CD4-positive, CD25-positive, alpha-beta regulatory T cell (primary cell): Measurements from ENCODE around the gene KLRF1. TPM values are rescaled to one million over a fixed set of nuclear protein-coding genes. Genes with fewer than 3 reads are reported as not detected.
A peak's percentile ranks its signal among the peaks of the same experiment; 100 is the strongest.

ENCODE experiments used
- ATAC-seq, 2 donors: fragments of 150-1000 bp; cut with Tn5 transposase; one replicate each; pipeline ENCODE4 v1.10.0; 2021; ENCODE audit warnings: low read depth in 2 of 2, moderate number of reproducible peaks in 2 of 2, moderate library complexity in 1 of 2
- DNase-seq, 3 donors: peaks; one replicate each; pipeline versions ENCODE4 v3.0.0 to v3.0.0-alpha.2; 2012 to 2022; ENCODE audit warnings: mixed read lengths in 1 of 3
- H3K27ac ChIP-seq: one replicate; pipeline ENCODE4 v1.7.0; 2013; ENCODE audit warnings: mild to moderate bottlenecking, low read length; ENCODE audit not compliant: insufficient read depth, poor library complexity, severe bottlenecking
- H3K27me3 ChIP-seq: one replicate; pipeline ENCODE4 v1.7.0; 2013; ENCODE audit warnings: low read length; ENCODE audit not compliant: control insufficient read depth, insufficient read depth
- H3K36me3 ChIP-seq: one replicate; pipeline ENCODE4 v1.7.0; 2013; ENCODE audit warnings: mild to moderate bottlenecking, low read length, moderate library complexity; ENCODE audit not compliant: control insufficient read depth, insufficient read depth
- H3K4me1 ChIP-seq: 2 replicates; pipeline ENCODE4 v1.7.0; 2013; ENCODE audit warnings: mild to moderate bottlenecking, low read length; ENCODE audit not compliant: insufficient read depth, control insufficient read depth, poor library complexity, severe bottlenecking
- H3K4me3 ChIP-seq: one replicate; pipeline ENCODE4 v1.7.0; 2013; ENCODE audit warnings: low read depth, mild to moderate bottlenecking, low read length, moderate library complexity
- H3K9me3 ChIP-seq, 2 experiments: 1 replicate in 1 of 2; 2 replicates in 1 of 2; pipeline ENCODE4 v1.7.0; 2013; ENCODE audit warnings: low read length in 2 of 2, mild to moderate bottlenecking in 1 of 2, moderate library complexity in 1 of 2; ENCODE audit not compliant: control insufficient read depth in 2 of 2
- H3K27ac Mint-ChIP-seq, 3 donors: one replicate each; pipeline ENCODE4 v1.8.0; 2020 to 2022; ENCODE audit warnings: mild to moderate bottlenecking in 3 of 3, mixed read lengths in 3 of 3, moderate library complexity in 2 of 3
- H3K27me3 Mint-ChIP-seq: one replicate; pipeline ENCODE4 v1.8.0; 2022; ENCODE audit warnings: mild to moderate bottlenecking, mixed read lengths
- H3K36me3 Mint-ChIP-seq: one replicate; pipeline ENCODE4 v1.8.0; 2020; ENCODE audit warnings: mixed read lengths
- H3K4me1 Mint-ChIP-seq, 4 donors: one replicate each; pipeline ENCODE4 v1.8.0; 2020 to 2022; ENCODE audit warnings: mixed read lengths in 4 of 4, mild to moderate bottlenecking in 1 of 4
- H3K4me3 Mint-ChIP-seq, 4 donors: one replicate each; pipeline ENCODE4 v1.8.0; 2020 to 2022; ENCODE audit warnings: mild to moderate bottlenecking in 4 of 4, mixed read lengths in 4 of 4, moderate library complexity in 3 of 4
- H3K9me3 Mint-ChIP-seq, 7 donors: one replicate each; pipeline ENCODE4 v1.8.0; 2020 to 2022; ENCODE audit warnings: mixed read lengths in 7 of 7, mild to moderate bottlenecking in 3 of 7, moderate library complexity in 2 of 7
- polyA plus RNA-seq, 4 donors: library from polyadenylated mRNA; unstranded; fragments of 300-500 nt; fragmentation: Illumina TruSeq; gene quantifications; one replicate each; pipeline ENCODE4 v1.2.3, GENCODE V29; 2021
- total RNA-seq: library from RNA; stranded (reverse); gene quantifications from one replicate; pipeline ENCODE4 v1.2.3, GENCODE V29; 2022

Gene KLRF1
- total and polyA plus RNA-seq, 5 donors from 2014 or later = 0.49 to 0.78 (median 0.71) TPM; not detected in 1

GRCh38 chr12:9848899-9849298 is 21.6 kb downstream of the KLRF1 start:
- Histone ChIP-seq H3K27me3 (peaks cover 1% of the 10 kb centered on the region), H3K4me3 (no peak overlapping the region), H3K36me3 (peaks cover 17% of the 10 kb centered on the region), H3K9me3 (peaks cover 0 to 5% of the 10 kb centered on the region in 2 experiments), H3K4me1 (no peaks in the 10 kb centered on the region), H3K27ac (no peak overlapping the region)
- H3K27ac Mint-ChIP-seq = no peak overlapping the region
- H3K9me3 Mint-ChIP-seq = peaks cover 0 to 30% (median 15%) of the 10 kb centered on the region in 7 donors
- no peak for ATAC-seq
- peaks cover 31% of the 10 kb centered on the region for H3K36me3 Mint-ChIP-seq
- DNase-seq = no peak
- peaks cover 14% of the 10 kb centered on the region for H3K27me3 Mint-ChIP-seq
- H3K4me3 Mint-ChIP-seq = no peak overlapping the region
- peaks cover 0 to 8% (median 4%) of the 10 kb centered on the region in 4 donors for H3K4me1 Mint-ChIP-seq

GRCh38 chr12:9851050-9851449 is 23.8 kb downstream of the KLRF1 start:
- Mint-ChIP-seq H3K36me3 (peaks cover 48% of the 10 kb centered on the region), H3K9me3 (peaks cover 0 to 25% (median 13%) of the 10 kb centered on the region in 7 donors), H3K27ac (no peak overlapping the region), H3K27me3 (peaks cover 4% of the 10 kb centered on the region), H3K4me1 (peaks cover 6 to 20% (median 8%) of the 10 kb centered on the region in 4 donors), H3K4me3 (peak overlapping the region in 1 of 4 donors; percentile 44)
- Histone ChIP-seq H3K4me3 (no peak overlapping the region), H3K4me1 (no peaks in the 10 kb centered on the region), H3K27me3 (no peaks in the 10 kb centered on the region), H3K36me3 (peaks cover 36% of the 10 kb centered on the region), H3K9me3 (peaks cover 0 to 5% of the 10 kb centered on the region in 2 experiments), H3K27ac (no peak overlapping the region)
- DNase-seq = no peak
- no peak for ATAC-seq

GRCh38 chr12:9851927-9852326 is 24.6 kb downstream of the KLRF1 start:
- H3K27ac Mint-ChIP-seq = no peak overlapping the region
- ATAC-seq = no peak
- H3K4me3 Mint-ChIP-seq = no peak overlapping the region
- no peak for DNase-seq
- no peak overlapping the region for H3K4me3 ChIP-seq
- no peaks in the 10 kb centered on the region for H3K27me3 ChIP-seq
- H3K27ac ChIP-seq = no peak overlapping the region
- H3K36me3 Mint-ChIP-seq = peaks cover 51% of the 10 kb centered on the region
- no peaks in the 10 kb centered on the region for H3K4me1 ChIP-seq
- peaks cover 4% of the 10 kb centered on the region for H3K27me3 Mint-ChIP-seq
- peaks cover 44% of the 10 kb centered on the region for H3K36me3 ChIP-seq
- H3K9me3 Mint-ChIP-seq = peaks cover 0 to 16% (median 6%) of the 10 kb centered on the region in 7 donors
- peaks cover 10 to 28% (median 13%) of the 10 kb centered on the region in 4 donors for H3K4me1 Mint-ChIP-seq
- peaks cover 0 to 5% of the 10 kb centered on the region in 2 experiments for H3K9me3 ChIP-seq

GRCh38 chr12:9856151-9856550 is 28.9 kb downstream of the KLRF1 start:
- Mint-ChIP-seq H3K9me3 (no peaks in the 10 kb centered on the region), H3K27me3 (no peaks in the 10 kb centered on the region), H3K27ac (no peak overlapping the region), H3K4me1 (peaks cover 30 to 44% (median 39%) of the 10 kb centered on the region in 4 donors), H3K4me3 (no peak overlapping the region), H3K36me3 (peaks cover 63% of the 10 kb centered on the region)
- DNase-seq (no peak), ATAC-seq (no peak)
- H3K36me3 ChIP-seq = peaks cover 53% of the 10 kb centered on the region
- H3K27me3 ChIP-seq = no peaks in the 10 kb centered on the region
- H3K9me3 ChIP-seq = no peaks in the 10 kb centered on the region
- no peaks in the 10 kb centered on the region for H3K4me1 ChIP-seq
- no peak overlapping the region for H3K4me3 ChIP-seq
- H3K27ac ChIP-seq = no peak overlapping the region

GRCh38 chr12:9856894-9857293 is 29.6 kb downstream of the KLRF1 start:
- ATAC-seq = no peak
- peaks cover 32 to 48% (median 42%) of the 10 kb centered on the region in 4 donors for H3K4me1 Mint-ChIP-seq
- H3K27ac Mint-ChIP-seq = peak overlapping the region in 1 of 3 donors; percentile 29
- Histone ChIP-seq H3K36me3 (peaks cover 53% of the 10 kb centered on the region), H3K4me3 (no peak overlapping the region), H3K9me3 (no peaks in the 10 kb centered on the region), H3K4me1 (no peaks in the 10 kb centered on the region), H3K27me3 (no peaks in the 10 kb centered on the region), H3K27ac (no peak overlapping the region)
- no peaks in the 10 kb centered on the region for H3K27me3 Mint-ChIP-seq
- H3K36me3 Mint-ChIP-seq = peaks cover 59% of the 10 kb centered on the region
- DNase-seq = no peak
- no peaks in the 10 kb centered on the region for H3K9me3 Mint-ChIP-seq
- H3K4me3 Mint-ChIP-seq = no peak overlapping the region

- peak overlapping the region in 1 of 4 donors; percentile 23 for H3K4me3 Mint-ChIP-seq
- ATAC-seq (no peak), DNase-seq (no peak)
- no peak overlapping the region for H3K27ac ChIP-seq
- H3K9me3 ChIP-seq = no peaks in the 10 kb centered on the region
- no peak overlapping the region for H3K27ac Mint-ChIP-seq
- peaks cover 37 to 56% (median 50%) of the 10 kb centered on the region in 4 donors for H3K4me1 Mint-ChIP-seq
- H3K36me3 ChIP-seq = peaks cover 48% of the 10 kb centered on the region
- H3K4me1 ChIP-seq = no peaks in the 10 kb centered on the region
- no peak overlapping the region for H3K4me3 ChIP-seq
- H3K27me3 Mint-ChIP-seq = no peaks in the 10 kb centered on the region
- no peaks in the 10 kb centered on the region for H3K27me3 ChIP-seq
- peaks cover 54% of the 10 kb centered on the region for H3K36me3 Mint-ChIP-seq
- peaks cover 0 to 6% (median 1%) of the 10 kb centered on the region in 7 donors for H3K9me3 Mint-ChIP-seq
Observed at GRCh38 chr12:9858135-9858534, 30.9 kb downstream of the KLRF1 start.

GRCh38 chr12:9864913-9865675 is 37.8 kb downstream of the KLRF1 start:
- H3K27me3 Mint-ChIP-seq = peaks cover 4% of the 10 kb centered on the region
- Histone ChIP-seq H3K36me3 (peaks cover 5% of the 10 kb centered on the region), H3K4me3 (peak overlapping the region; percentile 98), H3K27me3 (no peaks in the 10 kb centered on the region), H3K9me3 (peaks cover 6 to 11% of the 10 kb centered on the region in 2 experiments), H3K27ac (peak overlapping the region; percentile 49), H3K4me1 (peaks cover 20% of the 10 kb centered on the region)
- peak overlapping the region; percentile 73 to 83 (median 75) for H3K27ac Mint-ChIP-seq
- ATAC-seq (no peak), DNase-seq (peak in 1 of 3 donors; percentile 27)
- peaks cover 24% of the 10 kb centered on the region for H3K36me3 Mint-ChIP-seq
- H3K4me1 Mint-ChIP-seq = peaks cover 53 to 59% (median 56%) of the 10 kb centered on the region in 4 donors
- peak overlapping the region; percentile 85 to 96 (median 87) for H3K4me3 Mint-ChIP-seq
- H3K9me3 Mint-ChIP-seq = peaks cover 0 to 17% (median 9%) of the 10 kb centered on the region in 7 donors
